Astrocyte of the spinal cord (primary cell): ENCODE measurements around the gene NAT8L.

Source experiments
- DNase-seq: peaks from one replicate; pipeline ENCODE4 v3.0.0; 2011; ENCODE audit warnings: low read depth, low spot score
- H3K4me3 ChIP-seq: 2 replicates; pipeline ENCODE4 v1.5.1; 2011; ENCODE audit warnings: low read depth, mild to moderate bottlenecking, low read length, moderate library complexity
- in situ Hi-C: cut with HindIII; loops from 2 replicates; pipeline ENCODE4 v1.10.0; 2017; ENCODE audit warnings: low sequenced_read_pairs
- TF ChIP-seq, protein P1 (sequence below): IDR thresholded peaks from 2 replicates; pipeline ENCODE4 v1.5.1; 2012; ENCODE audit warnings: low read depth, mild to moderate bottlenecking, low read length, inconsistent platforms

The NAT8L gene

DNA sequence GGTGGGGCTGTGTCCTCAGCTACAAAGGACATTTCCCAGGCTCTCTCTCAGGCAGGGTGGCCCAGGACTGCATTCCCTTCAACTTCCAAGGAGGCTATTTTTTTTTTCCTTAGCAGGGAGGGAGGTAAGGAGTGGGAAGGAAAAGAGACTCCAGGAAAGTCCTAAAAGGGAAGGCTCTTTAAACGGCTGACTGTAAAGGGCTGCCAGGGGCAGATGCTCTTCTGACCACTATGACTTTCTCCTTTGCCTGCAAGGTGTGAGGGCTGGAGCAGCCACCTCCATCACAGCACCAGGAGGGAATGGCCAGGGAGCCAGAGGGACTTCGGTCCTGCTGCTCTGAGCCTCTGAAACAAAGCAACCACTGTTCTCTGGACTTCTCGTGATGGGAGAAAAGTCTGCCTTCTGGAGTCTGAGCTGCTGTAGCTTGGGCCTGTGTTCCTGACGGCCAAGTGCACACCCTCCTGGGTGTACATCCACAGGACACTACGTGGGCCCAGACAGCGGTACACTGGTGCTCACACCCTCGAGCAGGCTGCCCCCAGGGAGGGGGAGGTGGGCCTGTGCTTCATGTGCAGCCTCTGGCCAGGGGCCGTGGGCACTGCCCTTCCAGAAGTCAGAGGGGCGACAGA, 17.9 kb downstream of the NAT8L start:
- no peak for DNase-seq
- no peak overlapping the region for H3K4me3 ChIP-seq
- TF ChIP-seq, protein P1, sequence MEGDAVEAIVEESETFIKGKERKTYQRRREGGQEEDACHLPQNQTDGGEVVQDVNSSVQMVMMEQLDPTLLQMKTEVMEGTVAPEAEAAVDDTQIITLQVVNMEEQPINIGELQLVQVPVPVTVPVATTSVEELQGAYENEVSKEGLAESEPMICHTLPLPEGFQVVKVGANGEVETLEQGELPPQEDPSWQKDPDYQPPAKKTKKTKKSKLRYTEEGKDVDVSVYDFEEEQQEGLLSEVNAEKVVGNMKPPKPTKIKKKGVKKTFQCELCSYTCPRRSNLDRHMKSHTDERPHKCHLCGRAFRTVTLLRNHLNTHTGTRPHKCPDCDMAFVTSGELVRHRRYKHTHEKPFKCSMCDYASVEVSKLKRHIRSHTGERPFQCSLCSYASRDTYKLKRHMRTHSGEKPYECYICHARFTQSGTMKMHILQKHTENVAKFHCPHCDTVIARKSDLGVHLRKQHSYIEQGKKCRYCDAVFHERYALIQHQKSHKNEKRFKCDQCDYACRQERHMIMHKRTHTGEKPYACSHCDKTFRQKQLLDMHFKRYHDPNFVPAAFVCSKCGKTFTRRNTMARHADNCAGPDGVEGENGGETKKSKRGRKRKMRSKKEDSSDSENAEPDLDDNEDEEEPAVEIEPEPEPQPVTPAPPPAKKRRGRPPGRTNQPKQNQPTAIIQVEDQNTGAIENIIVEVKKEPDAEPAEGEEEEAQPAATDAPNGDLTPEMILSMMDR = no peak
- in situ Hi-C loops = no loop called here

DNA sequence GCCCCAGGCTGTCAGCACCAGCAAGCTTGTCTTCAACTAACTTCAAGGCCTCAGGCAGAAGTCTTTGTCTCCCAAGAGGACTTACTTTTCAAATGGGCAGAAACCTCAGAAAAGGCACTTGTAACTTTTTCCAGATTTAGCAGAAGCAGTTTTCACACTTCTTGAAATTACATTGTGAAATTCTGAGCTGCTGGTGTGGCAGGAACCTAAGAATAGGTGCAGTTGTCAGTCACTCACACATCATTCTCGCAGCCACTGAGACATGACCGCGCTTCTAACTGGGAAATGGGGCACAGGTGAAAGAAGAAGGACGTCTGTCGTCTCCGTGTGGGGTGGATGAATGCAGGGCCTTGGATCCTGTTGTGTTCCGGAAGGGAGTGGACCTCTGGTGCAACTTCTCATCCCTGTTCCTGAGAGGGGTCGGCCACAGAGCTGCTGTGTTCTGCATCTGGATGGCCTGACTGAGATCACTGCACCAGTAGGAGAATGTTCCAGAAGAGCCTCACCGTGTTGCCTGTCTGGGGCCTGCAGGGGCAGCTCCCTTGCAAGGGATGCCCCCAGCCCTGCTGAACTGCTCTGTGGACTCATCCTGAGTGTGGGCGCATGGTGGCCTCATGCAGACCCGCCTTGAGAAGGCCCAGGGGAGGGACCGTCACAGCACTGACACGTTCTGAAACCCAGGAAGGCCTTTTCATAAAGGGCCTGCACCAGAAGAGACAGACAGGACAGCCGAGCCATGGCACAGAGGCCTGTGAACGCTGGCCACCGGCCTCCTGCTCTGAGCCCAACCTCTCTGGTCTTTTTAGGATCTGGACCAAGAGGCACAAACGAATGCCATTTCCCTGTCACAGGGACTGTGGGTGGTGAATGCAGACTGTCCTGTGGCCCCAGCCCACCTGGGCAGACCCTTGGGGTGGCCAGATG, 18.7 kb downstream of the NAT8L start:
- DNase-seq = no peak
- TF ChIP-seq, protein P1 = no peak
- in situ Hi-C loops = no loop called here
- no peak overlapping the region for H3K4me3 ChIP-seq

DNA sequence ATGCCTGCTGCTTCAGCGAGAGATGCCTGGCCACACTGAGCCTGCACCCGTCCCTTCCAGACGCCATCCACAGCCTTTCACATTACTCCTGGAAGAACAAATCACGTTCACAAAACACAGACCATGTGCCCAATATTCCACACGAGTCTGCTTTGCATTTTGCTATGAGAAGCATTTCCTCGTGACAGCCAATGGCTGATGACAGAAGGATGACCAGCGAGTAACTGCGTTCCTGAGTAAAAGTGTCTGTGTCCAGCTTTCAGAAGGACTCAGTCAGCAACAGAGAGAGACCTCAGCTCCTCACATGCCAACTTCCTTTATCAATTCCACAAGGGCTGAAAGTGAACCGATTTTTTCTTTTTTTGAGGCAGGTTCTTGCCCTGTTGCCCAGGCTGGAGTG, 19.5 kb downstream of the NAT8L start:
- in situ Hi-C loops = no loop called here

DNA sequence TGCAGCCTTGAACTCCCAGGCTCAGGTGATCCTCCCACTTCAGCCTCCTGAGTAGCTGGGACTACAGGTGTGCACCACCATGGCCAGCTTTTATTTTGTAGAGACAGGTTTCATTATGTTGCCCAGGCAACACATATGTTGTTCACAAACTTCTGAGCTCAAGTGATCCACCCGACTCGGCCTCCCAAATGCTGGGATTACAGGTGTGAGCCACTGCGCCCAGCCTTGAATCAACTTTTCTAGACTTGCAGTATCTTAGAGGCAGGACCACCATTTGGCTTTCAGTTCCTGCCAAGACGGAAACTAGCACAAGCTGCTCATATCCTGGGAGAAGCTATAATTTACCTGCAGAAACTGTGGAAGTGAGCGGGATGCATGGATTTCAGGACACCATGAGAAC, 19.9 kb downstream of the NAT8L start:
- in situ Hi-C loops = no loop called here
- H3K4me3 ChIP-seq = no peak overlapping the region
- TF ChIP-seq, protein P1 = no peak
- no peak for DNase-seq

More for the DNA sequence above, 19.5 kb downstream of the NAT8L start:
- H3K4me3 ChIP-seq = no peak overlapping the region
- TF ChIP-seq, protein P1 = no peak
- no peak for DNase-seq

DNA sequence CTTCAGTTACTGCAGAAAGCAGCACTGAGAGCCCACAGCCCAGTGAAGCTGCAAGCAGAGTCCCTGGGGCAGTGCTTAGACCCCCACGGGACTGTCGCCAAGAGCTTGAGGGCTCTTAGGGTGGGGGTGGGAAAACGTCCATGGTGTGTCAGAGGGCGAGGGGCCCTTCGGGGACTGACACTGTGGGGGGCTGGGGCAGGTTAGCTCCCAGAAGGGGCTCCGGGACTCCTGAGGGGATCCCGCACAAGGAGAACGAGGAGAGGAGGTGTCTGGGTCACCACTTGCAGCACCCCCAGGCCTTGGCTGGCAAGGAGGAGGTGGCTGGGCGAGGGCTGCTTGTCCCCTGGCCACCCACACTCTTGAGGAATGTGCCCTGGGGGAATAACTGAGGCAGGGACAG, 20.8 kb downstream of the NAT8L start:
- TF ChIP-seq, protein P1 = no peak
- in situ Hi-C loops = no loop called here
- no peak for DNase-seq

DNA sequence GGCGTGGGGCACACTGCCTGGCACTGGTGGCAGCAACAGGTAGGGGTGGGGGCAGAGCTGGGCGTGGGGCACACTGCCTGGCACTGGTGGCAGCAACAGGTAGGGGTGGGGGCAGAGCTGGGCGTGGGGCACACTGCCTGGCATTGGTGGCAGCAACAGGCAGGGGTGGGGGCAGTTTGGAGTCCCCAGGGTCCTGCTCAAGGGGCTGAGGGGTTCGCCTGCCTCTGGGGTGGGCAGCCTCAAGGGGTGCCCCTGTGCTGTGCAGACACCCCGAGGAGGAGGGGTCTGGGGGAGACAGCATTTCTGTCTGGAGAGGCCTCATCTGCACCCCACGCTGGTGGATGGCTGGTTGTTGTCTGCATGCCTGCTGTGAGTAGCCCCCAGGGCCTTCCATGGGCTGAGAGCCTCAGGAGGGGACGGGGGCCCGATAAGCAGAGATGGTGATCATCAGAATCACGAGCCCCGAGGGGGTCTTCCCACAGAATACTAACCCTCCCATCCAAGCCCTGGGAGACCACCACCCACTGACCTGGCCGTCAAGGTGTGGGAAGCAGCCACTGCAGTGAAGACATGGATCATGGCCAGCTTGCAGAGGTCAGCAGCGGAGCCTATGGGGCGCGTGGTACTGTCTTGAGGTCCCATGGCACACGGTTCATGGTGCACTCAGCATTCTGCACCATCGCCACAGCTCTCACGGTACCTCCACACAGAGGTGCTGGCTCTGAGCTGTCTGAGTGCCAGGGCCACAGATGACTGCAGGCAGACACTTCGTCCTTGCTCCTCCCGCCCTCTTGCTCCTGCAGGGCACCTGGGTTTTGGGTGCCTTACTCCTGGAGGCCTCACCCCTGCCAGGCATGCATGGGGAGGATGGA, 21.5 kb downstream of the NAT8L start:
- DNase-seq = no peak
- in situ Hi-C loops = no loop called here
- TF ChIP-seq, protein P1 = no peak
- no peak overlapping the region for H3K4me3 ChIP-seq

More for the DNA sequence above, 20.8 kb downstream of the NAT8L start:
- H3K4me3 ChIP-seq = no peak overlapping the region
